GM21528 (cell line): Measurements from ENCODE around the gene MED13.

ENCODE experiments used
- ATAC-seq: cut with Tn5 transposase; IDR thresholded peaks from one replicate; pipeline ENCODE4 v1.9.1; 2021; ENCODE audit warnings: mild to moderate bottlenecking, moderate library complexity; ENCODE audit not compliant: unreplicated experiment, low FRiP score

MED13 gene

DNA sequence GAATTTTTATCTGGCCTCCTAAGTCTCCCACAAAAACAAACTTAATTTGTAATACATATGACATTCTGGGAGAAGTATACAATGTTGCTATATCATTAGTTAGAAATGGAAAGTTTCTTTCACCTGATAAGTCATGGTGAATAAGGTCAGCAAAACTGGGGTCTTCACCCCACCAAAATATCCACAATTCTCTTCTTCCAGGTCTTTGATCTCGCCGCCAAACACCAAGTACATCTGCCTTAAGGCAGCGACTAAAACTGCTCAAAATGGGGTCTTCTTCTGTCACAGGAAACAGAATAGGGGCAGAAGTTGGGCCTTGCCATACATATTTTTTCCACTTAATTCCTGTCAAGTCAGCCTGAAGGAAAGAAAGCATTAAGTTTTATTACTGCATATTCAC, 2.1 kb downstream of the MED13 start:
- ATAC-seq = no peak

DNA sequence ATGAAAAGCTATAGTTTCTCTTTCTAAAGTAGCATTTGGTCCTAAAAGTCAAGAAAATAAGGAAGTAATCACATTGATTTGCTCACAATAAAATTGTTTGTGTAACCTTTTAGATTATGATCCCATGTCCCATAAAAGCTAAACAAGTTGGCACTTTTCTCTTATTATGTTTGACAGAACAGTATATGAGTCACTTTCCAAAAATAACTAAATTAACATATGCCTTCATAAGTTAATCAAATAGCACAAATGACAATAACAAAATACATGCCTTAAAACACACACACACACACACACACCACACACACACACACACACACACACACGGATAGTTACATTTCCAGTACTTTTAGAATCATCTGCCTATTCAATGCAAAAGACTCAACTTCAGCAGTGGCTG, 2.8 kb downstream of the MED13 start:
- no peak for ATAC-seq

DNA sequence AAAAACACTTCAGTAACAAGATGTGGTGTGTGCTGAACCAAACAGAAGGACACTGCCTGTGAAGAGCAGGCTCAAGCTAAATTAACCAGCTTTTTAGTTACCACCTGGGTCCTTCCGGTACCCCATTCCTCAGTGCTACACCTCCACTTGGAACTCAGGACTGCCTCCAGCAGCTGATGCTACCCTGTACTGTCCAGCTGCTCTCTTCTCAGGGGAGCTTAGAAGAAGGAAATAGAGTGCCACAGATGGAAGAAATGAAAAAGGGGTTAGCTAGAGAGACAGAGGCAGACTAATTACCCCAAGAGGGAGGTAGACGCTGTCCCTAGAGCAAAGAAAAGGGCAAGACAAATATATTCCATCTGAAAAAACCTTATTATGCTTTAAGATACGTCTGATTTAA, 5.7 kb downstream of the MED13 start:
- no peak for ATAC-seq

DNA sequence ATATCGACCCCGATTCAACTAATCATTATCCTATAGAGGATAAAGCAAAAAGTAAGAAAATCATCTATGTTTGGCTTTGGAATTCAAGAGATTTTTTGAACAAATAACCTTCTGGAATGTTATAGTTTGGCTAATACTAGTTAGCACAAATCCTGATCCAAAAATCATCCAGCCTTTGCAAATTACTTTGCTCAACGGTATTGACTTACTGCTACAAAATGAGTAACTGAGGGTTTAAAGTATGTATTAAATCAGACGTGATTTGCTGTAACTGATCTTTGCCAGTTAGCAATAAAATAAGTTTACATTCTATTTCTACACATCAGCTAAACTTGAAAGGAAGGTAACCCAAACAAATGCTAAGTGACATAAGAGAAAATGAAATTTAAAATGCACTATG, 6.5 kb downstream of the MED13 start:
- ATAC-seq = no peak

DNA sequence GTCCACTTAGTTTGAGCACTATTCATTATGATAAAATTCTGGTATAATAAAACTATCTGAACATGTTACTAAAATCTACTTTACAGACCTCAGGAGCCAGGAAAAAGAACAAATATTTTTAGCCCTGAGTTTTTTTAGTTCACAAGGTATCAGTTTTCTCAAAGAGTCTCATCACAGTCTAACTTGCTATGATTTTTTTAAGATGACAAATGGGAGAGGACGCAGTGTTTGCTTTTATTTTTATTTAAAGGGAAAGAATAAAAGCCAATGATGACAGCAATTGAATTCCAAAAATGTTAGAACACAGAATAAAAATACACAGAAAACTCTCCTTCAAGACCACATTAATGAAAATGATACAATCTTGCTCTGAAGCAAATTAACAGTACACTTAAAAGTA, 7.4 kb downstream of the MED13 start:
- ATAC-seq = no peak

DNA sequence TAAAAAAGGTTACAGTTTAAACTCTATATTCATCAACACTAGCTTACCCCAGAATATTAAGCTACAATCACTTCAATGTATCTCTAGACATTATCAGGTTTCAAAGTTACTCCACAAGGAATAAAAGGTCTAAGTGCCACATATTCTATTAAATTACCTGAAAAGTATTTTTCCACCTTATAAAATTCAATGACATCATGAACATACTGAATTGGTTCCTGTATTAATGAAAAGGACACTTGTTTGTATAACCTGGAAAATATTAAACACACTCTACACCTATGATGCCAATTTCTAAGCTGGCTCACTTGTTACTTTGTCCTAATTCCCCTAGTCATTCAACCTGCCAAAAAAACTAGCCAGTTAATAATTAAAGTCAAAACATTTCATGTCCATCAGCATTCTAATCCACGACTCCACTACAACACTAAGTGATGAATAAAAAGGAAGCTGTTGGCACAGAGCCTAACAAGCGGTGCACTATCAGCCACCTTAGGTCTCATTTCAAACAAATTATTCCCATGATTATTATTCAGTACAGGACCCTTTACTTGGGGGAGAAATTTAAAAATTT, 12.2 kb downstream of the MED13 start:
- no peak for ATAC-seq

DNA sequence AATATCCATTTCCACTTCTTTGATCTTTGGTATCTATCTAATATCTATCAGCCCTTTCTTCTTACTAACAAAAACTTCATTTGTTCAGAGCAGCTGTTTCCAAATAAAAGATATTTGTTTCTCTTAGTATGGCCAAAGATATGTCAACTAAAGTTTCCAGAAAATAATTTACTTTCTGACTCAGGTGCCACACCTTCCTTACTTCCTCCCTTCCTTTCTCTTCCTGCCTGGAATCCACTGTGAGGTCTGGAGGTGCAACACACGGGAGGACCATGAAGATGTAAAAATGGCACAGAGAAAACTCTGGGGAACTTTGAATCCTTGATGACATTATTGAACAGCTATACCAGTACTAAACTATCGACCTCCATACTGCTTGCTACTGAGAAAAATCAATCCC, 14.0 kb downstream of the MED13 start:
- ATAC-seq = no peak

DNA sequence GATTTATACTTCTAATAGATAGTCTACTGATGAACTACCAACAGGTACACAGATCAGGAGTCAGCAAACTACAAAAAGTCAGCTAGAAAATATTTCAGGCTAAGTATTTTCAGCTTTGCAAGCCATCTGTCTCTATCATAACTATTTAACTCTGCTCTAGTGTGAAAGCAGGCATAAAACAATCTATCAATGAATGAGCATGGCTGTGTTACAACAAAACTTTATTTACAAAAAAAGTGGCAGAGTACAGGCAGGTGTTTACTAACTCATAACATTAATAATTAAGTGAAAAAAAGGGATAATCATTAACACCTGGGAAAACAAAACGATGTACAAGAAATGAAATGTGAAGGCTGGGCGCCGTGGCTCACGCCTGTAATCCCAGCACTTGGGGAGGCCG, 15.8 kb downstream of the MED13 start:
- no peak for ATAC-seq

DNA sequence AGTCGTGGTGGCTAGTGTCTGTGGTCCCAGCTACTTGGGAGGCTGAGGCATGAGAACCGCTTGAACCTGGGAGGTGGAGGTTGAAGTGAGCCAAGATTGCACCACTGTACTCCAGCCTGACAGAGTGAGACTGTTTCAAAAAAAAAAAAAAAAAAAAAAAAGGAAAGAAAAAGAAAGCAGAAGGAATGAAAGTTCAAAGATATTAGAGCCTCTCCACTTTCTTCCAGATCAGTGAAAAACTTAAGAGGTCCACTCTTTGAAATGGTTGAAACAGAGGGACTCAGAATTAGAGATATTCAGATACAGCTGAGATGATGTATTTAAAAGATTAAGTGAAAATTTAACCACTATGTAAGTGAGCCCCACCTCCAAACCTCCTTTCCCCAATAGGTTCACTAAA, 16.8 kb downstream of the MED13 start:
- ATAC-seq = no peak

DNA sequence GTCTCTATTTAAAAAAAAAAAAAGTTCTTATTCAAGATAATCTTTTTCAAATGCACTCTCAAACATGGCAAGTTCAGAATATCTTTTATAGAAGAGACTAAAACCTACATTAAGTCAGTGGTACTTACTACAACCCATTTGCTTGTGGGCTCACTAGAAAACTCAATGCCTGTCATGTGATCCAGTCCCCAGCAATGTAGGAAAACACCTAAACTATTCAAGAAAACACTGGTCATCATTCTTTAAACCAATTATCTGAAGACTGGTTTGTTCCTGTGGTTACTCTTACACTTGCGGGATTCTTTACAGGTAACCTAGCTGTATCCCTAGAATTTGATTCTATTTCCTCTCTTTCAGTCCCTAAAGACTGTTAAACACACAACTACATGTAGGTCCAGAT, 19.6 kb downstream of the MED13 start:
- no peak for ATAC-seq

DNA sequence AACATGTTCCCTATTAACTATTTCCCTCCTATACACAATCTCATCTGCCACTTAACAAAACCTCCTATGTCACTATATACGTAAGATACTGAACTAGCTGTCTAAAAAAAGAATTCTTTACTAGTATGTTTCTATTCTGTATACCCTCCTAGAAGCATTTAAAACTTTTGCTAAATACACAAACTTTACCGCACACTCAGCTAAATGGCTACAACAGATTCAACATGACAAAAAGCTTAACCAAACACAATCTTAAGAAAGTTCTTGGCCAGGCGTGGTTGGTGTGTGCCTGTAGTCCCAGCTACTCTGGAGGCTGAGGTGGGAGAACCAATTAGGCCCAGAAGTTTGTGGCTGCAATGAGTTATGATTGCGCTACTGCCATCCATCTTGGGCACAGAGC, 20.0 kb downstream of the MED13 start:
- no peak for ATAC-seq

DNA sequence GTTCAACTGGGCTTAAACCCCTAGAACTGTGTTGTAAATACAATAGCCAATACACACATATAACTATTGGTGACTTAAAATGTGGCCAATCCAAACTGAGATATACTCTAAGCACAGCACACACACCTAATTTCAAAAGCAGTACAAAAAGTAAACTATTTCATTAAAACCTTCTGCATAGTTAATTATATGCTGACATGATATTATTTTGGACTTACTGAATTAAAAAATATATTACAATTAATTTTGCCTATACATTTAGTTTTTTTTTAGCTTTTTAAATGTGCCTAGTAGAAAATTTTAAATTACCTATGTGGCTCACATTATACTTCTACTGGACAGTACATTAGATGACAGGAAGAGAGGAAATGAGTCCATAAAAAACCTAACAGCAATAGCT, 21.5 kb downstream of the MED13 start:
- no peak for ATAC-seq

DNA sequence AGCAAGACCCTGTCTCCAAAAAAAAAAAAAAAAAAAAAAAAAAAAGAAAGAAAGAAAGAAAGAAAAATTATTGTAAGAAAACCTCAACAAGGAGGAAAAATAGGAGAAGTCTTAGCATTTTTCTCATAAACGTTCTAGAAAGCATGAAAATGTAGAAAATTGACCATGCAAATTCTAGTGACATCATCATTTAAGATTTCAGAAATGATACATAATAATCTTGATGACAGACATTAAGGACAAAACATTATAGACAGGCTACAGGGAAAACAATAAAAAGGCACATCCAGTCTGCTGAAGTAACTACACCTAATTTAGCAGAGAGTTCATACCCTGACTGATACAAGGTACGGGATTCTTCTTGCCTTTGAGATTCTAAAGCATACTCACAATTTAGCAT, 21.9 kb downstream of the MED13 start:
- no peak for ATAC-seq

DNA sequence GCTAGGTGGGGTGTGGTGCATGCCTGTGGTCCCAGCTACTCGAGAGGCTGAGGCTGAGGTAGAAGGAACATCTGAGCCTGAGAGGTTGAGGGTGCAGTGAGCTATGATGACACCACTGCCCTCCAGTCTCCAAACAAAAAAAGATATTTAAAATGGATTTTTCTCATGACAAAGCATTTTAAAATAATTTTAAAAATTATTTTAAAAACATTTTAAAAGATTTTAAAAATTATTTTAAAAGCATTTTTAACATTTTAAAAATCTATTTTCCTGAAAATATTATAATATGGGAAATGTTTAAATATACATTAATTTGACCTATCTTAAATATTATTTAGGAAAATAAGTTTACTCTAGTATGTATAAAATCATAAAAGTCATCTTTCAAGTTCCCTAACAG, 26.8 kb downstream of the MED13 start:
- ATAC-seq = no peak

DNA sequence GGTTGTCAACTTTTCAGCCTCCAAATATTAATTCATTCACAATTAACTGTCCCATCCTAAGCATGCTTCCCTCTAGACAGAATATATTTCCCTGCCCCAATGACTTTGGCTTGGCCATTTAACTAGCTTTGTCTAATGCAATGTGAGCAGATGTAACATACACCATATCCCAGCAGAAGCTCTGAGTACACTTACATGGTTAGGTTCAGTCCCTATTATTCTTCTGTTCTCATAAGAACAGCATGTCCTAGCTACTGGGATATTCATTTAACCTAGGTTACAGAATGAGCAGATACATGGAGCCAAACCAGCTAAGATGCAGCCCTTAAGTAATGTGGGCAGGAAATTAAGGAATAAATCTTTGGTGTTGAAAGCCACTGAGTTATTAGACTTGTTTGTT, 31.8 kb downstream of the MED13 start:
- ATAC-seq = no peak

DNA sequence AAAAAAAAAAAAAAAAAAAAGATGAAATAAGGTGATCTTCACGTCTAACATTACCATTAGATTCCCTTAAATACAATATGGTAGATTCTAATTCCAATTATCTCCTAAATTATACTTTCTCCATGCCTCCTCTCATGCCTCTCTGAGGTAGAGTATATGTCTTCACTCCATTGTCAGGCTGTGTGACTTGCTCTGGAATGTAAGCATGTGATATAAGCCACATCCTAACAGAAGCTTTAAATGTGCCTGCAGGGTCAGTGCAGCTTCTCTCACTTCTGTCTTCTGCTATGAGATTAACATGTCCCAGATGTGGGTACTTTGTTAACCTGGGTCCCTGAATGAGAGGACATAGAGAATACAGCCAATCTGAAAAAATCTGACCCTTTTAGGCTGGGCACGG, 32.6 kb downstream of the MED13 start:
- ATAC-seq = no peak

DNA sequence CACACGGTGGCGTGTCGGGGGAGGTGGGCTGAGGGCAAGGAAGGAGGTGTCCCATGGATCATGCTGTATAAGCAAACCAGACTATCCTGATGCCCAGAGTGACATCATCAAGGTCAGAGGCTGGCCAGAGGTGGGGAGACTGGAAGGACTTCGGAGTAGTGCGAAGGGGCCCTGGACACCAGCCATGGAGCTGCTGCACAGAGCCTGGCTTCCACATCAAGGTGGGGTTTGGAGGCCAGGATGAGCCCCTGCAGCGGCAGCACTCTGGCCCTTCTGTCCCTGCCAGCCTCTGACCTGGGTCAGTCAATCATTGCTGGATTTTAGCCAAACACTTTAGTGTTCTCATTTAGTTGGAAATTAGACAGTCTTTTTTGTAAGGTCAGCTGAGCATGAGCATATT, 34.8 kb downstream of the MED13 start:
- no peak for ATAC-seq

DNA sequence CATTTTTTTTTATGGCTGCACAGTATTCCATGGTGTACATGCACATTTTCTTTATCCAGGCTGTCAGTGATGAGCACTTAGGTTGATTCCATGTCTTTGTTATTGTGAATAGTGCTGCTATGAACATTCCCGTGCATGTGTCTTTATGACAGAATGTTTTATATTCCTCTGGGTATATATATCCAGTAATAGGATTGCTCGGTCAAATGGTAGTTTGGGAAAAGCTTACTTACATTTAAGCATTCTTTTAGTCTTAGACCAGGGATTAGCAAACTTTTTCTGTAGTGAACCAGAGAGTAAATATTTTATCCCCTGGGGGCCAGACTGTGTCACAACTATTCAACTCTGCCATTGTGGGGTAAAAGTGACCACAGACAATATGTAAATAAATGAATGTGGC, 40.2 kb downstream of the MED13 start:
- ATAC-seq = no peak

DNA sequence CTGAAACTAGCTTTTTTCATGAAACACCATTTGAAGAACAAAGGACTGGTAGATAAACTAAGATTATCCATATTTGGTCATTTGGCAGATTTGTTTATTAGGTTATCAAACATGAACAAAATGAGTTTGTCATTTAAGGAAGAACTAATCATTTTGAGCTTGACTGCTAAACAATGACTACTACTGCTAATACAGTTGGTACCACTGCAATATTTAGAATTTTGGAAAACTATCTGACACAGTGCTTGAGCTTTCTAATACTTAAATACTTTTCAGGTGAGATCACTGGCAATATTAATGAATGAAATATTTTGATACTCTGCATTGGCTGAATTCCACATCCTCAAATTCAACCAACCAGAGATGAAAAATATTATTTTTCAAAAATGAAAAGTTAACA, 47.2 kb downstream of the MED13 start:
- no peak for ATAC-seq

DNA sequence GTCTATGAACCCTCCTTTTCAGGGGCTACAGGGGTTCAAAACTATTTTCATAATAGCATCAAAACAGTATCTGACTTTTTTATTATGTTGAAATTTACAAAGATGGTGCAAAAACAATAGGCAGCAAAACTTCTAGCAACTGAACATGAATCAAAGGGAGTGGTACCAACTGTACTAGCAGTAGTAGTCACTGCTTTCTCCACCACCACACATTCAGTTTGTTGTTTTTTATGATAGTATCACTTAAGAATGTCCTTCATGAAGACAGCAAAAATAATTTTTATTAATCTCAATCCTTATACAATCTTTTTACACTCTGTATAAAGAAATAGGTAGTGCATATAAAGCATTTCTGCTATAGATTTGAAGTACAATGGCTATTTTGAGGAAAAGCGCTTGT, 47.6 kb downstream of the MED13 start:
- no peak for ATAC-seq

DNA sequence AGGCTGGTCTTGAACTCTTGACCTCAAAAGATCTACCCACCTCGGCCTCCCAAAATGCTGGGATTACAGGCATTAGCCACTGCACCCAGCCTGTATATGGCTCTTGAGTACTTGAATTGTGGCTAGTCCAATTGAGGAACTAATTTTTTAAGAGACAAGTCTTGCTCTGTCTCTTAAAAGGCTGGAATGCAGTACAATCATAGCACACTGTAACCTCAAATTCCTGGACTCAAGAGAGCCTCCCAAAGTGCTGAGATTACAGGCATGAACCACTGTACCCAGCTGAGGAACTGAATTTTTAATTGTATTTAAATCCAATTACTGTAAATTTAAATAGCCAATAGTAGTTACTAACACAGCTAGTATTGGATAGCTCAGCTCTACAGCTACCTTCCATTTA, 50.6 kb downstream of the MED13 start:
- no peak for ATAC-seq

DNA sequence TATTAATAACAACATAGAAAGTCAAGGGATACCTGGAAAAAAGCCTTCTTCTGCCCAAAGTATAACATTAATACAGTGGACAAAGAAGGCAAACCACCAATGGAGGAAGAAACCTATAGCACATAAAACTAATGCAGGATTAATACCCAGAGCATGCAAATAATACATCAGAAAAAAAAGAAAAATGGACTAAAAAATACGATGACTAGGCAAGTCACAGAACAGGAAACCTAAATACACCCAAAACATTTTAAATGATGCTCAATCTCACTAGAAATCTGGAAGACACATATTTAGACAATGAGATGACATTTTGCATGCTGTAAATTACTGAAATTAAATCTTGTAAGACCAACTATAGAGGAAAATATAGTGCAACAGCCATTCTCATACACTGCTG, 55.9 kb downstream of the MED13 start:
- no peak for ATAC-seq

DNA sequence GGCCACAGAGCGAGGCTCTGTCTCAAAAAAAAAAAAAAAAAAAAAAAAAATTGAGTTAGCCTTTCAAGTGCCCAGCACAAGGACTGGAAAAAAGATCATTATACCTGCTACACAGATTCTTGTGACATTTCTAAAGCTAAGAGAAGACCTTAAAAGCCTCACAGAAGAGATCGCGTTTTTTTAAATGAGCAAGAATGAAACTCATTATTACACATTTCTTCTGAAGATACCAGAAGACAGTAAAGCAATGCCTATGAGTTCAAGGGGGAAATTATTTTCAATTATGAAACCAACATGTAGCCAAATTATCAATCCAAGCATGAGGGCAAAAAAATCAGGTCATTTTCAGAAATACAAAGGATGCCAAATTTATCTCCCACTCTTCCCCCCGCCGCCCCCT, 56.8 kb downstream of the MED13 start:
- ATAC-seq = no peak
